Uterus (tissue), 2 donors: ENCODE data around the gene SH3RF3.

Source experiments
- POLR2A ChIP-seq, 2 donors: fragments of 450-650 bp; IDR thresholded peaks; one replicate each; pipeline ENCODE4 v1.6.1; 2016; ENCODE audit warnings: antibody characterized with exemption in 2 of 2, mild to moderate bottlenecking in 1 of 2, moderate library complexity in 1 of 2
- TF ChIP-seq, protein P1 (sequence below), 4 experiments: fragments of 200-600 bp in 2 of 4; fragments of 450-650 bp in 2 of 4; sonication (generic) in 2 of 4; IDR thresholded peaks; one replicate each; pipeline ENCODE4 v1.5.1; 2016 to 2019; ENCODE audit warnings: antibody characterized with exemption in 4 of 4, mild to moderate bottlenecking in 2 of 4, moderate library complexity in 1 of 4

DNA sequence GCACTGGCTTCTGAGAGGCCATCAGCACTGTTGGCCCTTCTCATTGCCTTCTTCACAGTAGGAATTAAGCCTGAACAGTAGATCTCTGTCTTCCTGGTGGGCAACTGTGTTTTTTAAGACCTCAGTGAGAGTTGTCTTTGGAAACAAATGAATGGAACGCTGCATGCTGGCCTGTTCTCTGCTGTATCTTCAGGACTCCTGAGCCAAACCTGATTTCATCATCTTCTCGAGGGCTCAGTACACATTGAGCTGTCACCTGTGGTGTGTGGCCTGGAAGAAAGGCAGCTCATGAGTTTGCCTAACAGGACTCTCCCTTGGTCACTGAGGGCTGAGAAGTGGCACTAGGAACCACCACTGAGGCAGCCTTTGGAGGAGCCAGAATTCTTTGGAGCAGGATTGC lies 39.7 kb downstream of the SH3RF3 start:
- TF ChIP-seq, protein P1, sequence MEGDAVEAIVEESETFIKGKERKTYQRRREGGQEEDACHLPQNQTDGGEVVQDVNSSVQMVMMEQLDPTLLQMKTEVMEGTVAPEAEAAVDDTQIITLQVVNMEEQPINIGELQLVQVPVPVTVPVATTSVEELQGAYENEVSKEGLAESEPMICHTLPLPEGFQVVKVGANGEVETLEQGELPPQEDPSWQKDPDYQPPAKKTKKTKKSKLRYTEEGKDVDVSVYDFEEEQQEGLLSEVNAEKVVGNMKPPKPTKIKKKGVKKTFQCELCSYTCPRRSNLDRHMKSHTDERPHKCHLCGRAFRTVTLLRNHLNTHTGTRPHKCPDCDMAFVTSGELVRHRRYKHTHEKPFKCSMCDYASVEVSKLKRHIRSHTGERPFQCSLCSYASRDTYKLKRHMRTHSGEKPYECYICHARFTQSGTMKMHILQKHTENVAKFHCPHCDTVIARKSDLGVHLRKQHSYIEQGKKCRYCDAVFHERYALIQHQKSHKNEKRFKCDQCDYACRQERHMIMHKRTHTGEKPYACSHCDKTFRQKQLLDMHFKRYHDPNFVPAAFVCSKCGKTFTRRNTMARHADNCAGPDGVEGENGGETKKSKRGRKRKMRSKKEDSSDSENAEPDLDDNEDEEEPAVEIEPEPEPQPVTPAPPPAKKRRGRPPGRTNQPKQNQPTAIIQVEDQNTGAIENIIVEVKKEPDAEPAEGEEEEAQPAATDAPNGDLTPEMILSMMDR (IDR thresholded peaks at IDR 0.05), result no peak
- no peak for TF ChIP-seq POLR2A (IDR thresholded peaks at IDR 0.05)
